H54 (cell line): ENCODE results near the gene MTFP1.
"Not testable (repeated sequence)": the region's sequence is repeated elsewhere in the genome, so short reads cannot be mapped to it uniquely, and the experiment has no call there.

Experiments used
- DNase-seq: peaks from one replicate; pipeline ENCODE4 v3.0.0; 2011; ENCODE audit warnings: low spot score, mixed read lengths; ENCODE audit not compliant: insufficient read length
- FAIRE-seq: peaks from 3 replicates; lab custom pipeline; 2011; peaks lifted over from hg19 to GRCh38; lab: Jason Lieb, UNC
- POLR2A ChIP-seq: IDR thresholded peaks from 2 replicates; pipeline ENCODE4 v1.6.1; 2011; ENCODE audit warnings: low read depth, mild to moderate bottlenecking, low read length

The MTFP1 gene

GRCh38 chr22:30444632-30445437, 19.3 kb downstream of the MTFP1 start:
- TF ChIP-seq POLR2A = no peak
- DNase-seq (no peak), FAIRE-seq (no peak)

DNA sequence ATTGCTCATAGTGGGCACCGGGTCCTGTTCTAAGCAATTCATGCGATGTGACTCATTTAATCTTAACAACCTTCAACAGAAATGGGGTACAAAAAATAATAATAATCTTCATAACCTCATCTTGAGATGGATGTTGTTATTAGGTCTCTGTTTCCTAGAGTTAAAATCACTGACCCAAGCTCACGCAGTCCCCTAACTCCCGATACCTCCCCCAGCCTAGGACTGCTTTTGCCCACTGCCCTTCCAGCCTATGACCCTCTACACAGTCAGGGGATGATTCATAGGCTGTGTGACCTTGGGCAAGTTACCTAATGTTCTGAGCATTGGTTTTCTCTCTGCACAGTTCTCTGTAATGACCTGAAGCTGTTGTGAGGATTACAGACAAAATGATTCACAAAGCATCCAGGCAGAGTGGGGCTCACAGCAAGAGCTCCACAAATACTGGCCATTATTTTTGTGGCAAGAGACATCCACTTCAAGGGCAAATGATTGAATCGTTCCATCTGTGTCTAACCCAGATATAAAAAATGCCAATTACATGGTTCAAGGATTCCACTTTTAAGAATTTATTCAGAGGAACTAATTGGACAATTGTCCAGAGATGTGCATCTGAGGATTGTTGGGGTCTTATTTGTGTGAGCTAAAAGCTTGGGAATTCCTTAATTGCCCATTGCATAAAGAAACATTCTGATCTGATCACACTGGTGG, 20.0 kb downstream of the MTFP1 start:
- no peak for TF ChIP-seq POLR2A
- FAIRE-seq (no peak), DNase-seq (no peak)

DNA sequence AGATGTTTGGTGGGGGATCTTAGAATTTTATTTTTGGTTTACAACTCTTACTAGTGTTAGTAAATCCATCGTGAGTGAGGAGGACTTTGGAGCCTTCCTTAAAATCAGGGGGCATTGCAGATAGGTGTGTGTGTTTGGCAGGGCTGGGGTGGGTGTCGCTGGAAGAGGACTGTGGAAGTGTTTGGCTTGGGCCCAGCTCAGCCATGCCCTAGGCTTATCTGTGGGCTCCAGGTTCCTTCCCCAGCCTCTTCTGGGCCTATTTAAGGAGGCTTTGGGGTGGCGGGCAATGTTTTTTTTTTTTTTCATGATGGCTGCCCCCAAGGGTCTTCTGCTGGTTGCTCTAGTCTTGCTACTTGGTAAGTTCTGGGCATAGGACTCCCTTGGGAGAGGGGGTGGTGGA, 22.1 kb downstream of the MTFP1 start:
- no peak for FAIRE-seq
- no peak for TF ChIP-seq POLR2A
- DNase-seq = no peak

- not testable (repeated sequence) for DNase-seq, FAIRE-seq
Observed at GRCh38 chr22:30451488-30451887, 25.9 kb downstream of the MTFP1 start.

DNA sequence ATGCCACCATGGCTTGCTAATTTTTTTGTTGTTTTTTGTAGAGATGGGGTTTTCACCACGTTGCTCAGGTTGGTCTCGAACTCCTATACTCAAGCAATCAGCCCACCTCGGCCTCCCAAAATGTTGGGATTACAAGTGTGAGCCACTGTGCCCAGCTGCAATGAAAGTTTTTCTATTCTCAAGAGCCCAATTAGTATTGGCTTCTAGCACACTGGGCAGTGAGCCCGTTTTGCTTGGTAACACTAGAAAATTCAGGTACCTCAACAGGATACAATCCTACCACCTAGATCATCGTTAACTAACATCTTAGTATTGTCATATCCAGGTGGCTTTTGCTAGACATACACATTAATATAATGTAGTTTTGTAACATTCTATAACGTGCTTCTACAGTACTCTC, 27.3 kb downstream of the MTFP1 start:
- no peak for TF ChIP-seq POLR2A
- FAIRE-seq (no peak), DNase-seq (no peak)

GRCh38 chr22:30453731-30454510, 28.4 kb downstream of the MTFP1 start:
- TF ChIP-seq POLR2A = no peak
- DNase-seq (no peak), FAIRE-seq (no peak)

DNA sequence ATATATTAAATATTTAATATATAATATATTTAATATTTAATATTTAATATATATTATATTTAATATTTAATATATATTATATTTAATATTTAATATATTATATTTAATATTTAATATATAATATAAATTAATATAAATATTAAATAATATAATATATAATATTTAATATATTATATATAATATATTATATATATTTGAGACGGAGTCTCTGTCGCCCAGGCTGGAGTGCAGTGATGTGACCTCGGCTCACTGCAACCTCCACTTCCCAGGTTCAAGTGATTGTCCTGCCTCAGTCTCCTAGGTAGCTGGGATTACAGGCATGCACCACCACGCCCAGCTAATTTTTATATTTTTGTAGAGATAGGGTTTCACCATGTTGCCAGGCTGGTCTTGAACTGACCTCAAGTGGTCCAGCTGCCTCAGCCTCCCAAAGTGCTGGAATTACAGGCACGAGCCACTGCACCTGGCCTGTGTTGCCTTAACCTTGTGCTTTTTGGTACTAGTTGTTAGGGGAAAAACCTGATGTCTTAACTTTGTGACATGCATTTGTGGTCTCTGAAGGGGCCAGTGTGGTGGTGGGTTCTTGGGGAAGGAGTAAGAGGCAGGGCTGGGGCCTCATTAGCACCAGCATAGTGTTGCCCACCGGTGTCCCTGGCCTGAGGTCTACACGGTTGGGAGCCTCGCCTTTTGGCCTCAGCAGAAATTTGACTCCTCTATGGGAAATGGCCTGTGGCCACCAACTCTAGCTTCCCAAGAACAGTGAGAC, 29.7 kb downstream of the MTFP1 start:
- TF ChIP-seq POLR2A = no peak
- FAIRE-seq (no peak), DNase-seq (no peak)

GRCh38 chr22:30457981-30458380, 32.4 kb downstream of the MTFP1 start:
- FAIRE-seq = no peak
- no peak for DNase-seq
- TF ChIP-seq POLR2A = no peak

DNA sequence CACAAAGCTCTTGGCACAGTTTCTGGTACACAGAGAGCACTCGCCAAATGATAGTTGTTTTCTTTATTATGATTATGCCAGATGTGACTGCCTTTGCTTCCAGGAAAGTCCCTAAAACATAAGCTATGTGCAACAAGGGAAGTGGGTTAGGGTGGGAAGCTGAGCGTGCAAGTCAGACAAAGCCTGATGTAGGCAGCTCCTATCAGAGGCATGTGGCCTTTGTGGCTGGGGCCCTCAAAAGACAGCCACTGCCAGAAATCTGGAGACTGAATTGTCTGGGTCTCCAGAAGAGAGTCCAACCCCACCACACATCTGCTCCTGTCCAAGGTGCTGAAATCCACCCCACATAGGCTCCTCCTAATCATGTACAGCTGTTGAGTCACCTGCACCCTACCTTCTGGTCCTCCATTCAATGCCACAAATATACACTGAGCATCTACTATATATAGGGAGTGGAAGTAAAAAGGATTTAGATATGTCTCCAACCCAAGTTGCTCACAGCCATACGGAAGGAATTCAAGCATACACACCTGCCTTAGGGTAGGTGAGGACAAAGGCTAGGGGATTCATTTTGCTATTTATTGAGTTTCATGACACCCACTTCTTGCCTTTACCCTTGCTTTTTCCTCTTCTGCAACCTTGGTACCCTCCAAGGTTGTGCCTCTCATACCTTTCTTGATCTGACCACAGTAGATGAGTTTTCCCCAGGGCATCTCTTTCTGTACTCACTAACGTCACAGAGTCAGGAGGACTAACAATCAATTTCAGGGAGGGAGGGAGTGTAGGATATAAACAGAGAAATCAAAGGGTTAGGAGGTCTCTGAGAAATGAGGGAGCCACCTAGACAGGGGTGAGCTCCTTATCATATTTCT, 33.8 kb downstream of the MTFP1 start:
- DNase-seq = no peak
- FAIRE-seq = no peak
- no peak for TF ChIP-seq POLR2A

- FAIRE-seq (no peak), DNase-seq (no peak)
- TF ChIP-seq POLR2A = no peak
Observed at GRCh38 chr22:30460147-30460546, 34.6 kb downstream of the MTFP1 start.

- DNase-seq, FAIRE-seq: not testable (repeated sequence)
Observed at GRCh38 chr22:30460555-30460954, 35.0 kb downstream of the MTFP1 start.

GRCh38 chr22:30469165-30469564, 43.6 kb downstream of the MTFP1 start:
- TF ChIP-seq POLR2A = no peak
- FAIRE-seq (no peak), DNase-seq (no peak)

GRCh38 chr22:30470655-30471054, 45.1 kb downstream of the MTFP1 start:
- no peak for TF ChIP-seq POLR2A
- no peak for DNase-seq
- FAIRE-seq = no peak
